ENCODE results near the gene TM7SF2. TPM values are rescaled to one million over a fixed set of nuclear protein-coding genes. Genes with fewer than 3 reads are reported as not detected.

TM7SF2 gene
- total RNA-seq, 1 donor from 2014 or later = 36.1 TPM

DNA sequence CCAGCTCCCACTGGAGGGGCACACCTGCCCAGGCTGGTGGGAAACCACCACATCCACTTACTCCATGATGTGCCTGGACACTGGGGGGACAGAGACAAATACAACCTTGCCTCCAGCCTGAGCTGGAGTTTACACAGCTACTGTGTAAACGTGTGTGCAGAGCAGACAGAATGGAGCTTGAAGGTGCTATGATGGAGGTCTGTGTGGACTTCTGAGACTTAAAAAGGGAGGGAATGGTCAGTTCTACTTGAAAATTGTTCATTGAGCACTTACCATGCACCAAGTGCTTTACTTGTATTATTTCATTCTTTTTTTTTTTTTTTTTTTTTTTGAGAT lies 39.1 kb upstream of the TM7SF2 start:
- no peaks in the 10 kb centered on the region for H3K9me3 ChIP-seq (ENCODE audit: low read depth)
- H3K4me2 ChIP-seq = no peak overlapping the region
- no peak for DNase-seq (ENCODE audit: low spot score)
- H3F3A ChIP-seq (ENCODE audit: low read depth) = no peaks in the 10 kb centered on the region
- H3K4me3 ChIP-seq = no peak overlapping the region
- H3K4me1 ChIP-seq = no peaks in the 10 kb centered on the region
- no peak overlapping the region for H2AFZ ChIP-seq (replicated peaks)
- no peak overlapping the region for H3K9ac ChIP-seq
- no peaks in the 10 kb centered on the region for H3K27me3 ChIP-seq
- TF ChIP-seq EZH2phosphoT487 (IDR thresholded peaks at IDR 0.05) (no peak), EZH2 (IDR thresholded peaks at IDR 0.05) (no peak)
- TF ChIP-seq, protein P1, sequence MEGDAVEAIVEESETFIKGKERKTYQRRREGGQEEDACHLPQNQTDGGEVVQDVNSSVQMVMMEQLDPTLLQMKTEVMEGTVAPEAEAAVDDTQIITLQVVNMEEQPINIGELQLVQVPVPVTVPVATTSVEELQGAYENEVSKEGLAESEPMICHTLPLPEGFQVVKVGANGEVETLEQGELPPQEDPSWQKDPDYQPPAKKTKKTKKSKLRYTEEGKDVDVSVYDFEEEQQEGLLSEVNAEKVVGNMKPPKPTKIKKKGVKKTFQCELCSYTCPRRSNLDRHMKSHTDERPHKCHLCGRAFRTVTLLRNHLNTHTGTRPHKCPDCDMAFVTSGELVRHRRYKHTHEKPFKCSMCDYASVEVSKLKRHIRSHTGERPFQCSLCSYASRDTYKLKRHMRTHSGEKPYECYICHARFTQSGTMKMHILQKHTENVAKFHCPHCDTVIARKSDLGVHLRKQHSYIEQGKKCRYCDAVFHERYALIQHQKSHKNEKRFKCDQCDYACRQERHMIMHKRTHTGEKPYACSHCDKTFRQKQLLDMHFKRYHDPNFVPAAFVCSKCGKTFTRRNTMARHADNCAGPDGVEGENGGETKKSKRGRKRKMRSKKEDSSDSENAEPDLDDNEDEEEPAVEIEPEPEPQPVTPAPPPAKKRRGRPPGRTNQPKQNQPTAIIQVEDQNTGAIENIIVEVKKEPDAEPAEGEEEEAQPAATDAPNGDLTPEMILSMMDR (IDR thresholded peaks at IDR 0.05) = no peak
- no peaks in the 10 kb centered on the region for H3K36me3 ChIP-seq
- peaks cover 8% of the 10 kb centered on the region for H3K79me2 ChIP-seq (ENCODE audit: low read depth)
- peaks cover 14% of the 10 kb centered on the region for H3K36me3 Mint-ChIP-seq
- peaks cover 3% of the 10 kb centered on the region for H3K27me3 Mint-ChIP-seq (ENCODE audit: insufficient read depth, low read depth)
- peaks cover 4% of the 10 kb centered on the region for H3K4me1 Mint-ChIP-seq
- peaks cover 3% of the 10 kb centered on the region for H4K20me1 ChIP-seq (ENCODE audit: low read depth)
- no peak overlapping the region for H3K4me3 Mint-ChIP-seq
- no peaks in the 10 kb centered on the region for H3K9me3 Mint-ChIP-seq
- no peak overlapping the region for H3K27ac ChIP-seq
- no peak overlapping the region for H3K27ac Mint-ChIP-seq

DNA sequence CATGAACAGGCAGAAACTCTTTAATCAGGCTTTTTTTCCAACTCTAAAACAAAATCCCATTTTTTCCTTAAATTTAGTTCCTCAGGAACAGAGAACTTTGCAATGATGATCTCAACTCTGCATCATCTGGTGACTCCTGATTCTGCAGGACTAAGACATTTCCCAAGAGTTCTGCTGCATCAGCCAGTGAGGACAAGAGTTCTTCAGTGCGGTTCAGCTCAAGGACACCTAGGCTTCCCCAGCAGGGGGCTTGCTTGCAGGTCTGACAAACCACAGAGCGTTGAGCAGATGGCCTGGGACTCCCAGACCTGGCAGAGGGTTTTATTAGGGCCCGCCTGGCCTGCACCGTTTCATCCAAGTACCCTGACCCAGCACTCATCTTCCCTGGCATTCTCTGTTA lies 34.2 kb upstream of the TM7SF2 start:
- H4K20me1 ChIP-seq (ENCODE audit: low read depth) = peaks cover 16% of the 10 kb centered on the region
- no peak overlapping the region for H3K27ac ChIP-seq
- H3K4me2 ChIP-seq = no peak overlapping the region
- no peaks in the 10 kb centered on the region for H3K9me3 ChIP-seq (ENCODE audit: low read depth)
- H3K36me3 ChIP-seq = peaks cover 5% of the 10 kb centered on the region
- H3K27me3 ChIP-seq = no peaks in the 10 kb centered on the region
- Mint-ChIP-seq H3K27ac (no peak overlapping the region), H3K27me3 (ENCODE audit: insufficient read depth, low read depth) (peaks cover 2% of the 10 kb centered on the region), H3K4me3 (no peak overlapping the region), H3K36me3 (peaks cover 34% of the 10 kb centered on the region), H3K4me1 (peaks cover 17% of the 10 kb centered on the region), H3K9me3 (no peaks in the 10 kb centered on the region)
- no peak overlapping the region for H3K4me3 ChIP-seq
- no peak for TF ChIP-seq EZH2phosphoT487 (IDR thresholded peaks at IDR 0.05)
- no peak for TF ChIP-seq EZH2 (IDR thresholded peaks at IDR 0.05)
- TF ChIP-seq, protein P1 (IDR thresholded peaks at IDR 0.05) = no peak
- H3K79me2 ChIP-seq (ENCODE audit: low read depth) = peaks cover 45% of the 10 kb centered on the region
- H3K4me1 ChIP-seq = peaks cover under 1% of the 10 kb centered on the region
- DNase-seq (ENCODE audit: low spot score) = no peak
- H3F3A ChIP-seq (ENCODE audit: low read depth) = peaks cover 17% of the 10 kb centered on the region
- H2AFZ ChIP-seq (replicated peaks) = no peak overlapping the region
- no peak overlapping the region for H3K9ac ChIP-seq

DNA sequence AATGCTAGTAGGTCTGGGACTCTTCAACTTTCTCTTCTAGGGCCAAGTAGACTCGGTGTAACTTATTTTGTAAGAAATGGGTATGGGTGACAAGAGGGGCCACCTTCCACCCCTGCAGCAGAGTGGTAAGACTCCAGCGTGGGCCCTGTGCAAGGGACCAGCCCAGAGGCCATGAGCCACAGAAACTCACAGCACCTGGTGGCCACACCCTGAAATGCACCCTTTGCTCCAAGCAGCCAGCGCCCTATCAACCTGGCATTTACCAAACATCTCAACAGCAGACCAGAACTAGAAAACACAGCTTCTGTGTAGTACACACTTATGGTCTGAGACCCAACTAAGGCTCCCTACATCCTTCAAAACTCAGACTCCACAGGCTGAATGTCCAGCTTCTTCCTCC lies 33.5 kb upstream of the TM7SF2 start:
- peak; percentile 57 for DNase-seq (ENCODE audit: low spot score)
- H3K9me3 Mint-ChIP-seq = no peaks in the 10 kb centered on the region

More for the DNA sequence above, 33.5 kb upstream of the TM7SF2 start:
- no peaks in the 10 kb centered on the region for H3K27me3 ChIP-seq
- H3K27ac ChIP-seq = no peak overlapping the region
- H3K4me2 ChIP-seq = no peak overlapping the region
- H4K20me1 ChIP-seq (ENCODE audit: low read depth) = peaks cover 16% of the 10 kb centered on the region
- H2AFZ ChIP-seq (replicated peaks) = no peak overlapping the region
- H3K9me3 ChIP-seq (ENCODE audit: low read depth) = no peaks in the 10 kb centered on the region
- peaks cover 17% of the 10 kb centered on the region for H3F3A ChIP-seq (ENCODE audit: low read depth)
- H3K9ac ChIP-seq = no peak overlapping the region
- H3K4me1 ChIP-seq = peaks cover 8% of the 10 kb centered on the region
- peaks cover 36% of the 10 kb centered on the region for H3K36me3 Mint-ChIP-seq
- peaks cover 5% of the 10 kb centered on the region for H3K36me3 ChIP-seq
- H3K4me3 Mint-ChIP-seq = peak overlapping the region; percentile 18
- H3K4me3 ChIP-seq = no peak overlapping the region
- no peak overlapping the region for H3K27ac Mint-ChIP-seq
- TF ChIP-seq EZH2 (IDR thresholded peaks at IDR 0.05) = no peak
- TF ChIP-seq, protein P1 (IDR thresholded peaks at IDR 0.05) = peak; percentile 67
- peaks cover 52% of the 10 kb centered on the region for H3K79me2 ChIP-seq (ENCODE audit: low read depth)
- H3K27me3 Mint-ChIP-seq (ENCODE audit: insufficient read depth, low read depth) = peaks cover 2% of the 10 kb centered on the region
- peaks cover 23% of the 10 kb centered on the region for H3K4me1 Mint-ChIP-seq
